Adrenal gland (tissue), 12 donors: ENCODE data around the gene EPB42. TPM values are rescaled to one million over a fixed set of nuclear protein-coding genes. Genes with fewer than 3 reads are reported as not detected.
A peak's percentile ranks its signal among the peaks of the same experiment; 100 is the strongest.

Source experiments
- DNase-seq, 7 donors: peaks; one replicate each; pipeline ENCODE4 v3.0.0-alpha.2; 2019 to 2020
- H3K27ac ChIP-seq, 5 donors: fragments of 200-600 bp; sonication (generic) in 4 of 5; 1 replicate in 3 of 5; 2 replicates in 2 of 5; pipeline versions ENCODE4 v1.5.1 to v1.8.0; 2016 to 2020; ENCODE audit warnings: mild to moderate bottlenecking in 1 of 5
- H3K27me3 ChIP-seq: fragments of 200-600 bp; 2 replicates; pipeline ENCODE4 v1.8.0; 2021
- H3K36me3 ChIP-seq, 2 donors: fragments of 200-600 bp; replicated peaks in 1 of 2; 1 replicate in 1 of 2; 2 replicates in 1 of 2; pipeline versions ENCODE4 v1.5.1 to v1.8.0; 2018 to 2022
- H3K4me1 ChIP-seq, 2 donors: fragments of 200-600 bp; replicated peaks in 1 of 2; 1 replicate in 1 of 2; 2 replicates in 1 of 2; pipeline versions ENCODE4 v1.5.1 to v1.8.0; 2018 to 2021
- H3K4me3 ChIP-seq, 4 donors: fragments of 200-600 bp; sonication (generic) in 3 of 4; one replicate each; pipeline ENCODE4 v1.5.1; 2016 to 2018
- H3K9me3 ChIP-seq, 3 donors: fragments of 200-600 bp; sonication (generic) in 1 of 3; replicated peaks in 1 of 3; 1 replicate in 2 of 3; 2 replicates in 1 of 3; pipeline versions ENCODE4 v1.5.1 to v1.8.0; 2016 to 2021
- CTCF ChIP-seq, 6 experiments: fragments of 450-650 bp in 4 of 6; fragments of 200-600 bp in 2 of 6; sonication (generic) in 1 of 6; IDR thresholded peaks; 1 replicate in 5 of 6; 2 replicates in 1 of 6; pipeline versions ENCODE4 v1.5.1 to v1.8.0; 2016 to 2021; ENCODE audit warnings: antibody characterized with exemption in 6 of 6, mild to moderate bottlenecking in 2 of 6, moderate library complexity in 1 of 6
- POLR2A ChIP-seq, 2 donors: fragments of 450-650 bp; IDR thresholded peaks; one replicate each; pipeline ENCODE4 v1.6.1; 2017; ENCODE audit warnings: antibody characterized with exemption in 2 of 2, mild to moderate bottlenecking in 2 of 2, moderate library complexity in 1 of 2
- WGBS, 4 donors: extraction: QIAGEN DNeasy Blood & Tissue Kit in 2 of 4; methylation state at CpG; one replicate each; pipeline versions ENCODE4 v1.1.5 to v1.1.7; 2013 to 2017; 5-methylcytosine and 5-hydroxymethylcytosine counted together
- intact Hi-C, 2 donors: fragments of 100-400 bp; cut with DNase I; formaldehyde crosslinking; loops; one replicate each; pipeline versions ENCODE4 v1.14.1 to v1.15.0; 2022 to 2023
- polyA plus RNA-seq, 3 donors: library from polyadenylated mRNA; stranded (reverse); fragments of 200-250 nt in 2 of 3; fragments of 350-450 nt in 1 of 3; fragmentation: Illumina TruSeq in 1 of 3; extraction: RNeasy Lipid Tissue Mini Kit (QIAGEN cat#74804) in 1 of 3; gene quantifications; one replicate each; pipeline ENCODE4 v1.2.3, GENCODE V29; 2013 to 2014
- total RNA-seq, 9 donors: library from RNA; depleted of rRNA in 4 of 9; stranded (reverse); fragments of >200 nt in 4 of 9; fragments of 120-200 nt in 1 of 9; fragmentation: NEBNext Ultra II Directional in 1 of 9; extraction: Animal tissue kit (Norgen Biotek cat#: 25700) in 1 of 9; gene quantifications; one replicate each; pipeline versions ENCODE4 v1.1.0 to v1.2.4, GENCODE V29; 2013 to 2023
- donor health status: healthy with polysubstance abuse.
- donor health status: Bipolar disorder and iron deficiency.
- donor health status: DM: yes; HTN: yes; CAD: no.
- donor health status: DM: no; HTN: no; CAD: no.
- donor health status: DM: no; HTN: no; CAD: no.
- donor health status: DM: yes; HTN: yes; CAD: no.

The EPB42 gene
- total and polyA plus RNA-seq, 12 donors = 0.10 to 4.7 (median 0.45) TPM; not detected in 9

GRCh38 chr15:43189296-43189695 is 31.5 kb downstream of the EPB42 start:
- Histone ChIP-seq H3K4me1 (peaks cover 5 to 25% of the 10 kb centered on the region in 2 donors), H3K27ac (no peak overlapping the region), H3K27me3 (no peaks in the 10 kb centered on the region), H3K9me3 (no peaks in the 10 kb centered on the region), H3K36me3 (peaks cover 0 to 49% of the 10 kb centered on the region in 2 donors), H3K4me3 (no peak overlapping the region)
- DNase-seq = no peak
- TF ChIP-seq CTCF (IDR thresholded peaks at IDR 0.05) (no peak), POLR2A (IDR thresholded peaks at IDR 0.05) (no peak)
- intact Hi-C loops = no loop called here
- whole genome bisulfite sequencing, 4 donors = 74 to 88% (median 78%) methylated on average over 2 of the region's 2 CpGs

- Histone ChIP-seq H3K27ac (no peak overlapping the region), H3K9me3 (no peaks in the 10 kb centered on the region), H3K36me3 (peaks cover 0 to 34% of the 10 kb centered on the region in 2 donors), H3K4me3 (no peak overlapping the region), H3K27me3 (no peaks in the 10 kb centered on the region), H3K4me1 (peaks cover 5 to 33% of the 10 kb centered on the region in 2 donors)
- intact Hi-C loops = no loop called here
- WGBS, 4 donors = 65 to 73% (median 68%) methylated on average over 2 of the region's 2 CpGs
- no peak for DNase-seq
- no peak for TF ChIP-seq POLR2A (IDR thresholded peaks at IDR 0.05)
- TF ChIP-seq CTCF (IDR thresholded peaks at IDR 0.05) = peak; percentile 13 to 58 (median 51)
Measured at GRCh38 chr15:43187544-43188155, 33.2 kb downstream of the EPB42 start.

- WGBS, 4 donors = 2 to 12% (median 3%) methylated on average over 10 to 13 of the region's 13 CpGs
- TF ChIP-seq CTCF (IDR thresholded peaks at IDR 0.05) = no peak
- no peak for TF ChIP-seq POLR2A (IDR thresholded peaks at IDR 0.05)
- peaks cover 5 to 33% of the 10 kb centered on the region in 2 donors for H3K4me1 ChIP-seq
Measured at GRCh38 chr15:43186003-43186353, 34.8 kb downstream of the EPB42 start.

GRCh38 chr15:43185157-43186002 is 35.4 kb downstream of the EPB42 start, which contains the start of gene CCNDBP1:
Gene CCNDBP1, plus strand, starts transcription at chr15:43185403. Its CDS starts 96 bp downstream, at chr15:43185499.
- Histone ChIP-seq H3K9me3 (no peaks in the 10 kb centered on the region), H3K4me1 (peaks cover 5 to 33% of the 10 kb centered on the region in 2 donors), H3K27me3 (no peaks in the 10 kb centered on the region), H3K36me3 (peaks cover 0 to 12% of the 10 kb centered on the region in 2 donors), H3K4me3 (peak within 1 kb of the TSS; percentile 69 to 81 (median 76)), H3K27ac (peak within 1 kb of the TSS in 4 of 5 donors; percentile 85 to 95 (median 88))
- peak; percentile 93 to 98 (median 97) for DNase-seq
- intact Hi-C loops = no loop called here
- TF ChIP-seq CTCF (IDR thresholded peaks at IDR 0.05) = peak in 4 of 6 experiments; percentile 8 to 23 (median 19)
- peak; percentile 83 to 92 for TF ChIP-seq POLR2A (IDR thresholded peaks at IDR 0.05)
- 0 to 3% (median 1%) methylated on average over 6 to 69 of the region's 69 CpGs for WGBS, 4 donors

More at GRCh38 chr15:43186003-43186353, 34.8 kb downstream of the EPB42 start:
- H3K27ac ChIP-seq = peak overlapping the region in 4 of 5 donors; percentile 85 to 95 (median 88)
- peak overlapping the region; percentile 69 to 81 (median 76) for H3K4me3 ChIP-seq
- peak in 6 of 7 donors; percentile 28 to 62 (median 33) for DNase-seq
- H3K27me3 ChIP-seq = no peaks in the 10 kb centered on the region
- intact Hi-C loops = no loop called here
- no peaks in the 10 kb centered on the region for H3K9me3 ChIP-seq
- peaks cover 0 to 18% of the 10 kb centered on the region in 2 donors for H3K36me3 ChIP-seq
